Memory B cell (primary cell): ENCODE data around the gene ZNF524.

Experiments
- ATAC-seq: fragments of 150-1000 bp; cut with Tn5 transposase; 2 replicates; pipeline ENCODE4 v1.10.0; 2021; ENCODE audit warnings: low read depth, mild to moderate bottlenecking, moderate library complexity
- DNase-seq, 2 donors: peaks; one replicate each; pipeline ENCODE4 v3.0.0; 2022; ENCODE audit warnings: low spot score in 2 of 2
- H3K27ac Mint-ChIP-seq: one replicate; pipeline ENCODE4 v1.8.0; 2022; ENCODE audit warnings: mild to moderate bottlenecking, moderate library complexity, mixed read lengths
- H3K27me3 Mint-ChIP-seq: one replicate; pipeline ENCODE4 v1.8.0; 2022; ENCODE audit warnings: mixed read lengths
- H3K36me3 Mint-ChIP-seq: one replicate; pipeline ENCODE4 v1.8.0; 2022; ENCODE audit warnings: mild to moderate bottlenecking, mixed read lengths
- H3K4me1 Mint-ChIP-seq: one replicate; pipeline ENCODE4 v1.8.0; 2022; ENCODE audit warnings: mixed read lengths
- H3K4me3 Mint-ChIP-seq: one replicate; pipeline ENCODE4 v1.8.0; 2022; ENCODE audit warnings: mild to moderate bottlenecking, moderate library complexity, mixed read lengths
- H3K9me3 Mint-ChIP-seq: one replicate; pipeline ENCODE4 v1.8.0; 2022; ENCODE audit warnings: mixed read lengths

The ZNF524 gene

GRCh38 chr19:55590109-55590508 is 10.0 kb upstream of the ZNF524 start:
- Mint-ChIP-seq H3K27me3 (no peaks in the 10 kb centered on the region), H3K9me3 (no peaks in the 10 kb centered on the region), H3K4me3 (no peak overlapping the region), H3K27ac (no peak overlapping the region), H3K36me3 (peaks cover 13% of the 10 kb centered on the region), H3K4me1 (peaks cover 15% of the 10 kb centered on the region)
- DNase-seq (no peak), ATAC-seq (no peak)

- Mint-ChIP-seq H3K27me3 (no peaks in the 10 kb centered on the region), H3K4me3 (no peak overlapping the region), H3K9me3 (peaks cover under 1% of the 10 kb centered on the region), H3K4me1 (peaks cover 11% of the 10 kb centered on the region), H3K36me3 (peaks cover 18% of the 10 kb centered on the region), H3K27ac (no peak overlapping the region)
- ATAC-seq (no peak), DNase-seq (no peak)
Measured at GRCh38 chr19:55590617-55591016, 9.5 kb upstream of the ZNF524 start.

GRCh38 chr19:55591555-55591954 is 8.5 kb upstream of the ZNF524 start:
- Mint-ChIP-seq H3K27me3 (no peaks in the 10 kb centered on the region), H3K9me3 (peaks cover 2% of the 10 kb centered on the region)
- no peak for ATAC-seq

DNA sequence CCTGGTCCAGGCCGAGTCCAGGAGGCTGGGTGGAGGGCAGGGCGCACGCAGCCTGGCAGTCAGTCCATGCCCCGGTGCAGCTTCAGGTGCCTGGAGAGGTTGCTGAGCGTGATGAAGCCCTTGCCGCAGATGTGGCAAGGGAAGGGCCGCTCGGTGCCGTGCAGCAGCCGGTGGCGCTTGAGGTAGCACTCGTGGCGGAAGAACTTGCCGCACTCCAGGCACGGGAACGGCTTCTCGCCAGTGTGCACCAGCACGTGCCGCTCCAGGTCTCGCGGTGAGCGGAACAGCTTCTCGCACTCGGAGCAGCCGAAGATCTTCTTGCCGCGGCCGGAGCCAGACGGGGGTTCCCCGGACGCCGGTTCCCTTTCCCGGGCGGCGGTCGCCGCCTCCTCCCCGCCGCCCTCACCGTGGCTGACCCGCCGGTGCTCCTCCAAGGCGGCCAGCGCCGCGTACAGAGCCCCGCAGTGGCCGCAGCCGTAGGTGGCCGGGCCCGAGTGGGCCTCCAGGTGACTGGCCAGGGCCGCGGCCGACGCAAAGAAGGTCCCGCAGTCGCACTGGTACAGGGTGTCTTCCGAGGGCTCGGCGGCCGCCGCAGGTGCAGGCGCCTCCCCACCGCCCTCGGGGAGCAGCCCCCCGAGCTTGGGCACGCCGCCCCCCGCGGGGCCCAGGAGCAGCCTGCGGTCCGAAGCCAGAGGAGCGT is 7.5 kb upstream of the ZNF524 start:
- ATAC-seq (no peak), DNase-seq (no peak)
- Mint-ChIP-seq H3K36me3 (peaks cover 33% of the 10 kb centered on the region), H3K27me3 (no peaks in the 10 kb centered on the region), H3K4me3 (no peak overlapping the region), H3K4me1 (peaks cover 3% of the 10 kb centered on the region), H3K9me3 (peaks cover 2% of the 10 kb centered on the region), H3K27ac (no peak overlapping the region)

More at GRCh38 chr19:55591555-55591954, 8.5 kb upstream of the ZNF524 start:
- Mint-ChIP-seq H3K4me1 (peaks cover 6% of the 10 kb centered on the region), H3K4me3 (no peak overlapping the region), H3K36me3 (peaks cover 27% of the 10 kb centered on the region), H3K27ac (no peak overlapping the region)
- DNase-seq = no peak

DNA sequence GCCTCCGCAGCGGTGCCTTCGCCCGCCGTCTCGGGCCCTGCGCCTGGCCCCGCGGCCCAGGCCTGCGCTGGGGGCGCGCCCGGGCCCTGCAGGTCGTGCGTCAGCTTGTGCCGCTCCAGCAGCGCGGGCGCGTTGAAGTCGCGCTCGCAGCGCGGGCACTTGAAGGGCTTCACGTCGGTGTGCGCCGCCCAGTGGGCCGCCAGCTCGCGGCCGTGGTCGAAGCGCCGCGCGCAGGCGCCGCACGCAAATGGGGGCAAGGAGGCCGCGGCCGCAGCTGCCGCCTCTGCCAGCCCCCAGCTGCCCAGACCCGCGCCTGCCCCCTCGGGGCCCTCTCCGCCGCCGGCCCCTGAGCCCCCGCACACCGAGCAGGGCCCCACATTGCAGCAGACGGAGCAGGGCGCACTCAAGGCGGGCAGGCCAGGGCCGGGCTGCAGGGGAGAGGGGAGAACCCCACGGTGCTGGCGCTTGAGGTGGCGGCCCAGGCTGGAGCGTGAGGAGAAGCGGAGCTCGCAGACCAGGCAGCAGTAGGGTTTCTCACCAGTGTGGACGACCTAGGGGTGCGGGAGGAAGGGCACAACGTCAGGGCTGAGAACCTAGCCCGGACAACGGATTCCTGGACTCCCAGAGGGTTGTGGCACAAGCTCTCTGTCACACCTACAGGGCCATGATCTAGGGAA is 6.9 kb upstream of the ZNF524 start:
- Mint-ChIP-seq H3K27ac (no peak overlapping the region), H3K9me3 (peaks cover 5% of the 10 kb centered on the region), H3K36me3 (peaks cover 38% of the 10 kb centered on the region), H3K27me3 (no peaks in the 10 kb centered on the region), H3K4me1 (peaks cover 6% of the 10 kb centered on the region), H3K4me3 (no peak overlapping the region)
- DNase-seq = no peak
- ATAC-seq = no peak

GRCh38 chr19:55594996-55595545 is 5.0 kb upstream of the ZNF524 start:
- no peak for DNase-seq
- peaks cover 8% of the 10 kb centered on the region for H3K9me3 Mint-ChIP-seq
- H3K4me3 Mint-ChIP-seq = no peak overlapping the region
- no peaks in the 10 kb centered on the region for H3K27me3 Mint-ChIP-seq
- no peak overlapping the region for H3K27ac Mint-ChIP-seq
- peaks cover 11% of the 10 kb centered on the region for H3K4me1 Mint-ChIP-seq
- H3K36me3 Mint-ChIP-seq = peaks cover 42% of the 10 kb centered on the region
- no peak for ATAC-seq

- no peak overlapping the region for H3K27ac Mint-ChIP-seq
- ATAC-seq (no peak), DNase-seq (no peak)
- H3K9me3 Mint-ChIP-seq = peaks cover 8% of the 10 kb centered on the region
- H3K4me3 Mint-ChIP-seq = no peak overlapping the region
- H3K4me1 Mint-ChIP-seq = peaks cover 14% of the 10 kb centered on the region
- H3K36me3 Mint-ChIP-seq = peaks cover 40% of the 10 kb centered on the region
- no peaks in the 10 kb centered on the region for H3K27me3 Mint-ChIP-seq
Measured at GRCh38 chr19:55596304-55596703, 3.8 kb upstream of the ZNF524 start.

DNA sequence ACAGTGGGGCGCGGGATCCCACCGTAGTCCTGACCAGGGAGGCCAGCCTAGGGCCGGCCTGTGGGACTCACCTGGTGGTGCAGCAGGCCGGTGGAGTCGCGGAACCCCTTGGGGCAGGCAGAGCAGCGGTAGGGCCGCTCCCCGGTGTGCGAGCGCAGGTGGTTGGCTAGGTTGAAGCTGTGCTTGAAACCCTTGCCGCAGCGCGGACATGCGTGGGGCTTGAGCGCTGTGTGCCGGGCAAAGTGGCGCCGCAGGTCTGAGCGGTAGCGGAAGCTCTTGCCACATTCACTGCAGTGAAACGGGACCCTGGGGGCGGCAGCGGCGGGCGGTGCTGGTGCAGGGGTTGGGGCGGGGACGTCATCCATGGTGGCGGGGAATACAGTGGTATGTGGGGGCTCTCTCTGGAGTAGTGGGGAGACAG is 2.6 kb upstream of the ZNF524 start:
- H3K9me3 Mint-ChIP-seq = peaks cover 8% of the 10 kb centered on the region
- no peak overlapping the region for H3K4me3 Mint-ChIP-seq
- H3K4me1 Mint-ChIP-seq = peaks cover 17% of the 10 kb centered on the region
- ATAC-seq (no peak), DNase-seq (no peak)
- peaks cover 37% of the 10 kb centered on the region for H3K36me3 Mint-ChIP-seq
- H3K27me3 Mint-ChIP-seq = no peaks in the 10 kb centered on the region
- no peak overlapping the region for H3K27ac Mint-ChIP-seq

- H3K36me3 Mint-ChIP-seq = peaks cover 37% of the 10 kb centered on the region
- no peak overlapping the region for H3K4me3 Mint-ChIP-seq
- DNase-seq (no peak), ATAC-seq (no peak)
- no peaks in the 10 kb centered on the region for H3K27me3 Mint-ChIP-seq
- H3K27ac Mint-ChIP-seq = no peak overlapping the region
- H3K9me3 Mint-ChIP-seq = peaks cover 8% of the 10 kb centered on the region
- H3K4me1 Mint-ChIP-seq = peaks cover 17% of the 10 kb centered on the region
Measured at GRCh38 chr19:55598034-55598433, 2.1 kb upstream of the ZNF524 start.

- H3K27me3 Mint-ChIP-seq = no peaks in the 10 kb centered on the region
- peak; percentile 67 for ATAC-seq
- peak; percentile 99 for DNase-seq
Measured at GRCh38 chr19:55598719-55599467, 1.2 kb upstream of the ZNF524 start.

GRCh38 chr19:55599468-55599841 is 633 bp upstream of the ZNF524 start, which contains the start of gene FIZ1:
TSS of gene FIZ1 (minus strand) at chr19:55599517. CDS start at chr19:55597865, 1,652 bp downstream.
- no peaks in the 10 kb centered on the region for H3K27me3 Mint-ChIP-seq
- H3K9me3 Mint-ChIP-seq = peaks cover 8% of the 10 kb centered on the region
- DNase-seq (peak in 1 of 2 donors; percentile 92), ATAC-seq (peak; percentile 67)
- H3K4me1 Mint-ChIP-seq = peaks cover 18% of the 10 kb centered on the region
- peak within 1 kb of the TSS; percentile 98 for H3K4me3 Mint-ChIP-seq
- H3K27ac Mint-ChIP-seq = peak within 1 kb of the TSS; percentile 97
- H3K36me3 Mint-ChIP-seq = peaks cover 34% of the 10 kb centered on the region

More at GRCh38 chr19:55598719-55599467, 1.2 kb upstream of the ZNF524 start:
- Mint-ChIP-seq H3K9me3 (peaks cover 8% of the 10 kb centered on the region), H3K27ac (peak overlapping the region; percentile 97), H3K4me1 (peaks cover 17% of the 10 kb centered on the region), H3K36me3 (peaks cover 34% of the 10 kb centered on the region), H3K4me3 (peak overlapping the region; percentile 98)

- ATAC-seq (no peak), DNase-seq (no peak)
- H3K4me3 Mint-ChIP-seq = peak overlapping the region; percentile 85
- H3K4me1 Mint-ChIP-seq = peaks cover 22% of the 10 kb centered on the region
- H3K9me3 Mint-ChIP-seq = peaks cover 8% of the 10 kb centered on the region
- no peaks in the 10 kb centered on the region for H3K27me3 Mint-ChIP-seq
- peaks cover 24% of the 10 kb centered on the region for H3K36me3 Mint-ChIP-seq
- no peak overlapping the region for H3K27ac Mint-ChIP-seq
Measured at GRCh38 chr19:55600662-55601028, 557 bp downstream of the ZNF524 start.

- peak overlapping the region; percentile 58 for H3K27ac Mint-ChIP-seq
- no peak for ATAC-seq
- H3K27me3 Mint-ChIP-seq = no peaks in the 10 kb centered on the region
Measured at GRCh38 chr19:55601084-55601483, 996 bp downstream of the ZNF524 start.

More at GRCh38 chr19:55601084-55601483, 996 bp downstream of the ZNF524 start:
- Mint-ChIP-seq H3K9me3 (peaks cover 6% of the 10 kb centered on the region), H3K4me3 (peak overlapping the region; percentile 85), H3K4me1 (peaks cover 25% of the 10 kb centered on the region), H3K36me3 (peaks cover 19% of the 10 kb centered on the region)
- DNase-seq = no peak
